H4 (cell line): ENCODE measurements around the gene SPTB. TPM values are rescaled to one million over a fixed set of nuclear protein-coding genes. Genes with fewer than 3 reads are reported as not detected.
A peak's percentile ranks its signal among the peaks of the same experiment; 100 is the strongest.

Source experiments
- DNase-seq: peaks from one replicate; pipeline ENCODE4 v3.0.0-alpha.2; 2015; ENCODE audit warnings: low spot score
- total RNA-seq: library from RNA; depleted of rRNA; stranded (reverse); fragments of >200 nt; shearing (Covaris generic); gene quantifications from 2 replicates; pipeline ENCODE4 v1.2.3, GENCODE V29; 2014

The SPTB gene
- total RNA-seq, 1 experiment from 2014 or later = 0.04 TPM

- DNase-seq = no peak
These were observed 29.2 kb downstream of the SPTB start for GRCh38 chr14:64850369-64851137.

DNA sequence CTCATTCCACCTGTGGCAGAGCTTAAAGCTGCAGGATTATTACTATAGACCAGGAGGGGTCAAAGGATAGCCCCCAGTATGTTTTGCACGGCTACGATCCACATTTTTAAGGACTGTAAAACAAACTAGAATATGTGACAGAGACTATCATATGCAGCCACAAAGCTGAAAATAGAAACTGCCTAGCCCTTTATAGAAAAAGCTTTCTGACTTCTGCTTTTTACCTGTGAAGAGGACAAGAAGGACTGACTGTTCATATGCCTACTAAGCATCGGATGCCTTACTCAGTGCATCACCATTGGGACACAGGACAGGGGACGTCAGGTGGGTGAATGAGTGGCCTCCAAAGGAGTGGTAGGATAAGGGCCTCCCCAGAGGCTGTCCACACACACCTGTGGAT, 29.8 kb downstream of the SPTB start:
- no peak for DNase-seq

DNA sequence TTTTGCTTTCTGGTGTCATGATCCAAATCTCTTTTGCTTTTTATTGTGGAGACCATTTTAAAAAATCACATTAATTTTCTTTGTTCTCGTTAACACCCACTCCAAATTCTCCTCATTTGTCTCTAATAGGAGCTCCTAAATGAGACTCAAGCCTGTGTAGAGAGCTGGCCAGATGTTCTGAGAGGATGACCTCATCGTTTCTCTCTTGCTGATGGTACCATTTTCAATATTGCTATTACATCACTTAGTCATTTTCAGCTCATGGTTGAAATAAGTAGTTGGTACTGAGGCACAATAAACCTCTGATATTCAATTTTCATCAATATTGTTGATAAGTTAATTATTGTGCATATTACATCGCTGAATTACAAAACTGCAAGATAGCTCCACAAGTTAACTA, 31.5 kb downstream of the SPTB start:
- DNase-seq = no peak

DNA sequence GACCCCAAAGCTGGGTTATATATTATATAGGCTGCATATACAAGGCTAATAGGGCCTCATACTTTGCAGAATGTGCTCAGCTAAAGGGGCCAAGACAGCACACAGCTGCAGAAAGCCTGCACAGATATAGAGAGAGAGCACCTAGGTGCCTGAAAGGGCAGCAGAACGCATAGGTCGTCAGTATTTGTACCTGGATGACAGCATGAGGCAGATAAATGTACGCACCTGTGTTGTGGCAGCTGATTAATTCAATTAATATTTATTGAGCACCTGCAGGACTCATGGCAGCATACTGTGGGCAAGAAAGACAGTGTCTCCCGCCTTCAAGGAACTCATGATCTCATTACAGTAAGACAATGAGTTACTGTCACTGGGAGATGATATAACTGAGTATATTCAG, 33.4 kb downstream of the SPTB start:
- no peak for DNase-seq

DNA sequence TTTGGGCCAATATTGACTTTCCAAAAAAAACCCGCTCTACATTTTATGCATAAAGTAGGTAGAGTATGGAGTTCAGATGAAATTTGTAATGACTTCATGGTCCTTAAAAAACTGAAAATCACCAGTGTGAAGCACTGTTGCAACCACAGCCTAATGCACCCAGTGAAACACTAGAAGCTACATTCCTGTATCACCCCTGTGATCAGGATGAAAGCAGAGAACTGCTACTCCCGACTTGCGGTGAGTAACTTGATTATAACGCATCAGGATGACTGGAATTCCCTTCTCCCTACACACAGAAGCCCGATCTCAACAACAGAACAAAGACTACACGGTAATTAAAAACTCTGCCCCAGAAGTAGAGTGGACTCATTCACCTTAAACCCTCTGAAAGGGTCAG, 33.8 kb downstream of the SPTB start:
- peak; percentile 17 for DNase-seq

DNA sequence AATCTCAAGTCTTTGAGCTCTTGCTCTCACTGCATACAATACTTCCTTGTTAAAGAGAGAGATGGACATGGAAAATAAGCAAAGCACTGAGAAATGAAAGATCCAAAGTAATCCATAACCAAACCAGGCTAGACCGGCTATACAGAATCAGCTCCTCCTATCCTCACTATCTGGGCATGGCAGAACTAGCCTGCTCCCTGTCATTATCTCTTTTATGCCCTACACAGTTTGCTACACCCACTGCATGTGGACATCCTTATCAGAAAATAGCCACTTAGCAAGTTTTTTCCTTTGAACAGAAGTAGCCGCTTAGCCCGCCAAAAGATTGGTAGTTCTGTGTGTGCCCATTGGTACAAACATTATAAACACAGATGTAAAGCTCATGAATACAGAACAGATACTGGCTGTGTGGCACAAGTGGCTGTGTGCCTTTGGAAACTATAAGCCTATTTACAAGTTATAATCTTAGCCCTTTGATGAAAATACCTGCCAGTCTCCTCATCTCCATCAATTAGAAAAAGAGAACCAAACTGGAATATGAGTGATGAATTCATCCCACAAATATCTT, 34.7 kb downstream of the SPTB start:
- DNase-seq = no peak

DNA sequence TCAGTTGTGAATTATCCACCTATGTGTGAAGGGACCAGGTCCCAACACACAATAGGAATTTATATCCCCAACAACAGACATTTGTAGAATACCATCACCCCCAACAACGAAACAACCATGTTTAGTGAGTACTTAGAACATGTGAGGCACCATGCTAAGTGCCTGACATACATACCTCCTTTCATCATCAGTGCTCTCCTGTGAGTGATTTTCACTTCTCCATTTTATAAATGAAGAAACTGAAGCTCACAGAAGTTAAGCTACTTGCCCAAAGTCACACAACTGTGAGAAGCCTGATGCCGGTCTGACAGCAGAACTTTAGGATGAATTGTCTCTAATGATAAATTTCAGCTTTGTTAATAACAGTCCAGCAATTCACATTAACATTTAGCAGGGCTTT, 35.4 kb downstream of the SPTB start:
- no peak for DNase-seq

GRCh38 chr14:64843548-64843947, 36.2 kb downstream of the SPTB start:
- DNase-seq = no peak

- no peak for DNase-seq
These were observed 37.6 kb downstream of the SPTB start for GRCh38 chr14:64841772-64842750.

DNA sequence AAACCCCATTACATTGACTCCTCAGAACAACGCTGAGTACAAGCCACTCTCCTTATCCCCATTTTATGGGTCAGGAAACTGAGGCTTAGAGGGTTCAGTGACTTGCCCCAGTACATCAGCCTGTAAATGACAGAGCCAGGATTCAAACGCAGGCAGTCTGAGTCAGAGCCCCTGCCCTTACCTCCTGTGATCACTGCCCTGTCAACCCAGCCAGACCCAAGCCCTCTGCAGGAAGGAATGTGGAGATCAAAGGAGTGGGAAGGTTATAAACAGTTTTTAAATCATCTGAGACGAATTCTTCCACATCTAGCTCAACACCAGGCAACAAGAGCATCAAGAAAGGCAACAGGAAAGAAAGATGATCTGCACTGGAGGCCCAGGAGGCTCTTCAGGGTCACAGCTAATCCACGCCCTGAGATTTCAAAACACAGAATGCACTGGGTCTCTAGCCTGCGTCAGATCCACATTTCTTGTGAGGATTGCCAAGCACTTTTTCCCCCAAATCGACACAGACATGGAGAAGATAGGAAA, 38.5 kb downstream of the SPTB start:
- DNase-seq = peak; percentile 48

DNA sequence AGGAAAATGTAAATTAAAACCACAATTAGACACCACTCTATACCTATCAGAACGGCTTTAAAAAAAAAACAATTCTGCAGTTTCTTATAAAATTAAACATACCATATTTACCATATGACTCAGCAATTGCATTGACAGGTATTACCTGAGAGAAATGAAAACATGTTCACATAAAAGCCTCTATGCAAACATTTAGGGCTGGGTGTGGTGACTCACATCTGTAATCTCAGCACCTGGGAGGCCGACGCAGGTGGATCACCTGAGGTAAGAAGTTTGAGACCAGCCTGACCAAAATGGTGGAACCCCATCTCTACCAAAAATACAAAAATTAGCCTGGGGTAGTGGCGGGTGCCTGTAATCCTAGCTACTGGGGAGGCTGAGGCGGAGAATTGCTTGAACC, 41.1 kb downstream of the SPTB start:
- no peak for DNase-seq

- no peak for DNase-seq
These were observed 44.3 kb downstream of the SPTB start for GRCh38 chr14:64835431-64835830.

GRCh38 chr14:64834965-64835364, 44.7 kb downstream of the SPTB start:
- no peak for DNase-seq

- DNase-seq = no peak
These were observed 48.3 kb downstream of the SPTB start for GRCh38 chr14:64831419-64831818.

DNA sequence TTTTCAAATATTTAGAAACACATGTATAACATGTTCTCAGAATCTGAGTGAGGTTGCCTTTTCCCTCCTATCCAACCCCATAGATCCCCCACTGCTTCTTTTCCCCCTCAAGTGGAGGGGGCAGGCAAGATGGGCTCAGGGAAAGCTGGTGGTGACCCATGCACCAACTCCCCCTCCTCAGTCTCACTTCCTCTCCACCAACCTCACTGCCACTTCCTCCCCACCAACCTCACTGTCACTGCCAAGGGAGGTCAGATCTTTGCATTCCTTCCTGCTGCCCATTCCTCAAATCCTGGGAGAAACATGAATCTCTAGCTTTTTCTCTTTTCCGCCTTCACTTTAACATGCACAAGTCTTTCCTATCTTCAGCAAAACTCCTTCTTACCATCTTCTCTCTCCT, 48.7 kb downstream of the SPTB start:
- no peak for DNase-seq

GRCh38 chr14:64828071-64828470, 51.6 kb downstream of the SPTB start:
- DNase-seq = no peak

DNA sequence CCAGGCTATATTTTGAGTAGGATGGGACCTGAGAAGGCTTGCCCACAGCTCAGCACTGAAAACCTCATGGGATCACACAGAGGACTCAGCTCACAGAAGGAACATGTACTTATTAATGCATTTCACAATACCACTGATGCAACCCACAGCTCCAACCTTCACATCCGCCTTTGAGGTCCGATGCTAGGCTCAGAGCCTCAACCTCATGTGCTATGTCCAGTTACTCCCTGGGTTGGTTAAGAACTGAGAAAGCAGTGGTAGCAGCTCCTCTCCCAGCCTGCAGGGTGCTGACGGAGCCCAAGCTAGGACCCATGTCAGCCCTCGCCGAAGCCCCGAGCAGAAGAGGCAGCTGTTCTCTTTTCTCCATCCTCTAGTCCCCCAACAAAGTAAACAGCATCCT, 52.9 kb downstream of the SPTB start:
- DNase-seq = no peak

DNA sequence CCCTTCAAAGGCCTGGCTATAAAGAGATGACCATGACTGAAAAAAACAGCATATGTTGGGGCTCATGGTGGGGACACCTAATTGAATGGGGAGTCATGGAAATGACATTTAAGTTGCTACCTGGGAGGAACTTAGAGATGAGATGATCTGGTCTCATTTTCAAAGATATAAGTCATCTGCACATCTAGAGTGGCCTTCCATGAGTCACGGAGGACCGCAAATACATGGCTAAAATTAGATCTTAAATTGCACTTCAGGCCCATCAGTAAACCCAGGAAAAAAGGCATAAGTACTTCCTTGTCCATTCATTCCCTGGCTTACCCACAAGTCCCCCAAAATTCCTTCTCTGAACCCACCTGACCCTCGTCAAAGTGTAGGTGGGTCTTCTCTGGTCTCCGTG, 53.4 kb downstream of the SPTB start:
- DNase-seq = no peak

DNA sequence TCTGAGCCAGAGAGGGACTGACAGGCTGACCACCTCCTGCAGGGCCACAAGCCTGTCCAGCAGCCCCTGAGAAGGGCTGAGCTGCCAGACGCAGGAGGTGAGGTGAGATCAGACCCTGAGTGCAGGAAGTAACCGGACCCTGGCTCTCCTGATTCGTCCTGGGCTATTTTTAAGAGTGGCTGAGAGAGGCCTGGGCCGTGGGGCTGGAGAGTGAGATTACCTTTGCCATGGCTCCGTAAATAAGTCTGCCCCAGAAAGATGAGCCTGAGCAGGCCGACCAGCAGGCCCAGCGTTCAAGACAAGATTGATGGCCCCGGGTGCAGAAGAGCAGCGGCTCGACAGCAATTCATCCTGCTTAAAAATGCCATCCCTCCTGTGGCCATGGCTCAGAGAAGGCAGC, 54.2 kb downstream of the SPTB start:
- no peak for DNase-seq

DNA sequence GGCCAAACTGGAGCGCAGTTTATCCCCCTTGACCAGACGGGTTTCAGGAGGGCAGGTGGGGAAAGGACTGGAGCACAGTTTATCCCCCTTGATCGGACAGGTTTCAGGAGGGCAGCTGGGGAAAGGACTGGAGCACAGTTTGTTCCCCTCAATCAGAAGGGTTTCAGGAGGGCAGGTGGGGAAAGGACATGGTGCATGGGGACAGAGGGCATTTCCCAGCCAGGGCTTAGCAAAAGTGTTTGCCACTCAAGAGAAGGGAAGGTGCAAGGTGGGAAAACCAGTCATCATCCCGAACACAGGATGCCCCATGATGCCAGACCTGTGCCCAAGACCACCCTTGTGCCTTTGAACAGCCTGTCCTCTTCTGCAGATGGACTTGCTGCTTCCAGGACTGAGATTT, 54.7 kb downstream of the SPTB start:
- no peak for DNase-seq

- DNase-seq = no peak
These were observed 55.2 kb downstream of the SPTB start for GRCh38 chr14:64824471-64824870.

GRCh38 chr14:64823305-64823861, 56.3 kb downstream of the SPTB start:
- DNase-seq = peak; percentile 71
